Choroid plexus epithelial cell (primary cell): ENCODE measurements around the gene MGMT.

Source experiments
- DNase-seq: peaks from one replicate; pipeline ENCODE4 v3.0.0-alpha.2; 2010; ENCODE audit warnings: low read depth
- H3K4me3 ChIP-seq: 2 replicates; pipeline ENCODE4 v1.5.1; 2011; ENCODE audit warnings: low read depth, mild to moderate bottlenecking, control low read depth, low read length, moderate library complexity
- CTCF ChIP-seq: conservative IDR thresholded peaks from 2 replicates; pipeline ENCODE4 v1.5.1; 2011; ENCODE audit warnings: low read depth, mild to moderate bottlenecking, control low read depth, inconsistent platforms, low read length, moderate library complexity

MGMT gene

GRCh38 chr10:129793479-129793878, 326.4 kb downstream of the MGMT start:
- TF ChIP-seq CTCF, result no peak
- no peak for DNase-seq
- H3K4me3 ChIP-seq, result no peak overlapping the region

GRCh38 chr10:129793996-129794395, 327.0 kb downstream of the MGMT start:
- no peak overlapping the region for H3K4me3 ChIP-seq
- TF ChIP-seq CTCF, result no peak
- no peak for DNase-seq

DNA sequence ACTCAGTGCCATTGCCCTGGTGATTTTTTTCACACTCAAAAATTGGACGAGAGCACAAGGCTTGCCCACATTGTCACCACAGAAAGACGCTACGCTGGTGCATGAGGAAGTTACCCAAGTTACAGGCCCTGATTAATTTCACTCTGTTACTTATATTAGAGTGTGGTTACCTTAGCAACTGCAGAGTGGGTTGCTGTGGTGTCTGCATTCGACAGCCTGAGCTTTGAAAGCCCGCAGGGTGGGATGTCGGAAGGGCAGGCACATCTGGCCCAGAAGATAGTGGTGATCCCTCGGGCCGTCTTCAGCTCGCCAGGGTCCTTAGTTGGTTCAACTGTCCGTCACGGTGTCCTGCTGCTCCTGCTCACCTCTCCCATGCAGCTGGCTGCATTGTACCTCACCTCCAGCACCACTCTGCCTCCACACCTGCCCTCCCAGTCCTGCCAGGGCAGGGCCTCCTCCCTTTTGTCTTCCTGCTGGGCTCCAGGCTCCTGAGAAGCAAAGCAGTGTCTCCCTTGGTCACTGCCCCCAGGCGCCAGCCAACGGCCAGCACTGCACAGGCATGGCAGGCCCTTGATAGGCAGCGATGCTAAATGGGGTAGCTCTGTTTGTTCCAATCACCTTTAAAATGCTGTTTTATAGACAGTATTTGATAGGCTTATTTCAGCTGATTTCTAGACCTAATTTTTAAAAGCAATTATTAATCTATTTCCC, 329.8 kb downstream of the MGMT start:
- no peak for TF ChIP-seq CTCF
- no peak overlapping the region for H3K4me3 ChIP-seq
- DNase-seq, result no peak

- H3K4me3 ChIP-seq, result no peak overlapping the region
- no peak for DNase-seq
- TF ChIP-seq CTCF, result no peak
Observed at GRCh38 chr10:129799942-129800341, 332.9 kb downstream of the MGMT start.

- no peak for DNase-seq
- no peak for TF ChIP-seq CTCF
- no peak overlapping the region for H3K4me3 ChIP-seq
Observed at GRCh38 chr10:129800796-129801340, 333.8 kb downstream of the MGMT start.

DNA sequence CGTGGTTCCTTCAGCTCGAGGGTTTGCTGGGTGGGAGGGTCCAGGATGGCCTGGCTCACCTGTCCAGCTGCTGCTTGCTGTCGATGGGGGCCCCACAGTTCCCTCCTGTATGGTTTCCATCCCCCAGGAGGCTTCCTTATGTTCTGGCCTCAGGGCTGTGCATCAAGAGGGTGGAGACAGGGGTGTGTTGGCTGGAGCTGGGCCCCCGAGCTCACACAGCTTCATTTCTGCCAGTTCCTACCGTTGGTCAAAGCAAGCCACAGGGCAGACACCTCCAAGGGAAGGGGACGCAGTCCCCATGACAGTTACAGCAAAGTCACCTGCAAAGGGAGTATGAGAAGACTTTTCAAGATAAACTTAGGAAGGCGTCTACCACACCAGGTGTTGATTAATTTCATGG, 340.2 kb downstream of the MGMT start:
- no peak for TF ChIP-seq CTCF
- no peak for DNase-seq
- H3K4me3 ChIP-seq, result no peak overlapping the region
